ENCODE results near the gene CBLIF. TPM values are rescaled to one million over a fixed set of nuclear protein-coding genes. Genes with fewer than 3 reads are reported as not detected.

Gene CBLIF
- total RNA-seq, 1 experiment from 2014 or later = not detected

DNA sequence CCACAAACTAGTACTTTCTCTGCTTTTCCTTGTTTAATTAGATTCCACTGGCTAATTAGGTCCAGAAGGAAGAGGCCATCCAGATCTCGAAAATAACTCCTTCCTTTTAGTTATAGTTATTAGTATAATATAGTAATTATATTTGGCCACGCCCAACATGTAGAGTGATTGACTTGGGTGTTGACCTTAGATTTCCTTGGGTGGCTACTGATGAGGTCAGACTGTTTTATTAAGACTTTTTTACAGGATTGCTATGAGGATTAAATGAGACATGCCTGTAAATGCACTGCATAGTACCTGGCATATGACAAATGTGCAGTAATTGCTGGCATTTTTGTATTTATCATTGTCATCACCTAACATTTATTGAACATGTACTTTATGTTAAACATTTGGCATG lies 63.2 kb downstream of the CBLIF start:
- Histone ChIP-seq H3F3A (ENCODE audit: low read length, unreplicated experiment) (peaks cover 6% of the 10 kb centered on the region), H3K79me2 (ENCODE audit: low read length) (peaks cover 13% of the 10 kb centered on the region; the same call in 1 of the 2 replicates), H3K36me3 (ENCODE audit: low read depth, low read length) (peaks cover 11% of the 10 kb centered on the region; the same call in 1 of the 2 replicates), H3K4me3 (ENCODE audit: low read length) (no peak overlapping the region), H3K9me3 (ENCODE audit: low read length) (no peaks in the 10 kb centered on the region), H3K27ac (ENCODE audit: low read length) (no peak overlapping the region), H3K9ac (ENCODE audit: low read length) (no peak overlapping the region), H3K4me2 (ENCODE audit: low read length) (no peak overlapping the region), H3K9me2 (replicated peaks; ENCODE audit: low read length) (no peaks in the 10 kb centered on the region), H3K4me1 (ENCODE audit: insufficient read depth, low read length) (peaks cover 35% of the 10 kb centered on the region), H2AFZ (ENCODE audit: low read length) (no peak overlapping the region), H4K20me1 (ENCODE audit: low read length) (peaks cover 10% of the 10 kb centered on the region), H3K27me3 (ENCODE audit: low read length) (no peaks in the 10 kb centered on the region)
- no TSS peak for BruUV-seq (replicated peaks)
- no peak for DNase-seq
- TF ChIP-seq EZH2phosphoT487 (IDR thresholded peaks at IDR 0.05; ENCODE audit: borderline replicate concordance, low read length) = no peak
- no peak for TF ChIP-seq CTCF (conservative IDR thresholded peaks at IDR 0.05; ENCODE audit: low read depth, low read length)
- TF ChIP-seq EZH2 (IDR thresholded peaks at IDR 0.05; ENCODE audit: low read length, unreplicated experiment) = no peak
- ChIA-PET CTCF (no interaction called here), POLR2A (ENCODE audit: unreplicated experiment) (no interaction called here)
- ATAC-seq = no peak
- intact Hi-C loops (cut with micrococcal nuclease) = no loop called here

DNA sequence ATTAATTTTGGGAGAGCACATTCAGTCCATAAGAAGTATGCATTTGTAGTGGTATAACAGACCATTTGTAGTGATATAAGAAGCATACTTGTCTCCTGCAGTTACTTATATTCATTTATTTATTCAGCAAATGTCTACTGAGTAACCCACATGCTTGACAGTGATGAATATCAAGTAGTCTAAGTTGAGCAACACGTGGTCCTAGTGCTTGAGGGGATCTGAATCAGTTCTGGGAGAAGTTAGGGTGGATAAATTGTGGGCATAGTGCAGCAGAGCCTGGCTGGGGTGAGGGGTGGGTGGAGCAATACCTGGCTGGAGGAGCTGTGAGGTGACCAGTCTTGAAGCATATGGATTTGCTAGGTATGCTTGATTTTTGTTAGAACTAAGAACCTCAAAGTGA lies 65.8 kb downstream of the CBLIF start:
- H3F3A ChIP-seq (ENCODE audit: low read length, unreplicated experiment) = no peaks in the 10 kb centered on the region
- CTCF ChIA-PET = no interaction called here
- no peak for ATAC-seq
- H3K9ac ChIP-seq (ENCODE audit: low read length) = no peak overlapping the region
- no peak for DNase-seq
- no peak overlapping the region for H2AFZ ChIP-seq (ENCODE audit: low read length)
- no peaks in the 10 kb centered on the region for H3K9me3 ChIP-seq (ENCODE audit: low read length)
- no TSS peak for BruUV-seq (replicated peaks)
- no peak overlapping the region for H3K4me3 ChIP-seq (ENCODE audit: low read length)
- POLR2A ChIA-PET (ENCODE audit: unreplicated experiment) = no interaction called here
- peaks cover 32% of the 10 kb centered on the region for H3K4me1 ChIP-seq (ENCODE audit: insufficient read depth, low read length)
- H3K4me2 ChIP-seq (ENCODE audit: low read length) = no peak overlapping the region
- intact Hi-C loops (cut with micrococcal nuclease) = no loop called here
- H3K36me3 ChIP-seq (ENCODE audit: low read depth, low read length) = peaks cover 11% of the 10 kb centered on the region; the same call in 1 of the 2 replicates
- no peak overlapping the region for H3K27ac ChIP-seq (ENCODE audit: low read length)
- peaks cover 27% of the 10 kb centered on the region for H4K20me1 ChIP-seq (ENCODE audit: low read length)
- no peaks in the 10 kb centered on the region for H3K27me3 ChIP-seq (ENCODE audit: low read length)
- no peaks in the 10 kb centered on the region for H3K9me2 ChIP-seq (replicated peaks; ENCODE audit: low read length)
- TF ChIP-seq CTCF (conservative IDR thresholded peaks at IDR 0.05; ENCODE audit: low read depth, low read length) = no peak
- peaks cover 17% of the 10 kb centered on the region; the same call in 1 of the 2 replicates for H3K79me2 ChIP-seq (ENCODE audit: low read length)

Other genes starting within 250 kb of the CBLIF start
- 36.3 and 59.4 TPM in 2 replicates for gene OSBP, start 229.7 kb downstream of the CBLIF start, total RNA-seq (2014; rRNA removed)
- 18.1 and 23.1 TPM in 2 replicates for gene PATL1, start 176.5 kb downstream of the CBLIF start, total RNA-seq (2014; rRNA removed)
- not detected in 2 replicates for gene OR10V1, start 131.7 kb downstream of the CBLIF start, total RNA-seq (2014; rRNA removed)
- 34.3 and 49.8 TPM in 2 replicates for gene STX3, start 90.1 kb downstream of the CBLIF start, total RNA-seq (2014; rRNA removed)
- gene MRPL16, start 34.7 kb downstream of the CBLIF start, total RNA-seq (2014; rRNA removed) = 111 and 123 TPM in 2 replicates
- gene TCN1, start 21.0 kb upstream of the CBLIF start, total RNA-seq (2014; rRNA removed) = 7.4 and 14.8 TPM in 2 replicates
- gene OOSP3, start 33.3 kb upstream of the CBLIF start, total RNA-seq (2014; rRNA removed) = not detected in 2 replicates
- not detected in 2 replicates for gene OOSP1, start 92.9 kb upstream of the CBLIF start, total RNA-seq (2014; rRNA removed)
- not detected in 2 replicates for gene OOSP4A, start 118.5 kb upstream of the CBLIF start, total RNA-seq (2014; rRNA removed)
- not detected in 2 replicates for gene OOSP4B, start 171.7 kb upstream of the CBLIF start, total RNA-seq (2014; rRNA removed)
- not detected in 2 replicates for gene OOSP2, start 194.9 kb upstream of the CBLIF start, total RNA-seq (2014; rRNA removed)
- gene MS4A3, start 211.2 kb upstream of the CBLIF start, total RNA-seq (2014; rRNA removed) = not detected in 2 replicates
- gene MS4A2, start 243.2 kb upstream of the CBLIF start, total RNA-seq (2014; rRNA removed) = not detected in 2 replicates